NT2/D1 (cell line): ENCODE measurements around the gene LRMDA.

Experiments
- DNase-seq: peaks from one replicate; pipeline ENCODE4 v3.0.0-alpha.2; 2011; ENCODE audit warnings: low read depth, low spot score
- H3K27me3 ChIP-seq: 2 replicates; pipeline ENCODE4 v1.6.0; 2011; ENCODE audit warnings: mild to moderate bottlenecking; ENCODE audit not compliant: insufficient read length, insufficient read depth
- H3K36me3 ChIP-seq: 2 replicates; pipeline ENCODE4 v1.6.1; 2011; ENCODE audit warnings: mild to moderate bottlenecking, low read length, mixed read lengths; ENCODE audit not compliant: insufficient read depth, insufficient read length
- H3K4me1 ChIP-seq: 2 replicates; pipeline ENCODE4 v1.5.1; 2011; ENCODE audit not compliant: insufficient read depth, insufficient read length
- H3K4me3 ChIP-seq: 2 replicates; pipeline ENCODE4 v1.5.1; 2011; ENCODE audit warnings: low read depth; ENCODE audit not compliant: insufficient read length
- H3K9ac ChIP-seq: 2 replicates; pipeline ENCODE4 v1.6.0; 2011; ENCODE audit warnings: low read depth; ENCODE audit not compliant: insufficient read length
- H3K9me3 ChIP-seq: 2 replicates; pipeline ENCODE4 v1.5.1; 2011; ENCODE audit warnings: mild to moderate bottlenecking, low read length; ENCODE audit not compliant: insufficient read depth
- SUZ12 ChIP-seq: IDR thresholded peaks from 2 replicates; pipeline ENCODE4 v1.6.1; 2011; ENCODE audit not compliant: insufficient read length, insufficient read depth; ENCODE audit errors: extremely low read depth
- YY1 ChIP-seq: IDR thresholded peaks from 2 replicates; pipeline ENCODE4 v1.6.1; 2011; ENCODE audit not compliant: insufficient read length, insufficient read depth
- ZNF274 ChIP-seq: IDR thresholded peaks from 2 replicates; pipeline ENCODE4 v1.6.1; 2011; ENCODE audit warnings: mild to moderate bottlenecking, low read depth, low read length

Gene LRMDA

GRCh38 chr10:75999515-76000209 lies 568.2 kb downstream of the LRMDA start:
- H3K36me3 ChIP-seq = no peaks in the 10 kb centered on the region
- no peak overlapping the region for H3K9ac ChIP-seq
- H3K9me3 ChIP-seq = no peaks in the 10 kb centered on the region
- no peaks in the 10 kb centered on the region for H3K4me1 ChIP-seq
- DNase-seq = no peak
- no peaks in the 10 kb centered on the region for H3K27me3 ChIP-seq
- TF ChIP-seq ZNF274 (no peak), SUZ12 (no peak), YY1 (no peak)
- H3K4me3 ChIP-seq = no peak overlapping the region

GRCh38 chr10:76000550-76000949 lies 569.1 kb downstream of the LRMDA start:
- H3K9ac ChIP-seq = no peak overlapping the region
- no peaks in the 10 kb centered on the region for H3K9me3 ChIP-seq
- H3K36me3 ChIP-seq = no peaks in the 10 kb centered on the region
- TF ChIP-seq YY1 = no peak
- no peak for TF ChIP-seq SUZ12
- H3K27me3 ChIP-seq = no peaks in the 10 kb centered on the region
- no peak for DNase-seq
- H3K4me1 ChIP-seq = no peaks in the 10 kb centered on the region
- no peak overlapping the region for H3K4me3 ChIP-seq

GRCh38 chr10:76001019-76001418 lies 569.6 kb downstream of the LRMDA start:
- no peaks in the 10 kb centered on the region for H3K4me1 ChIP-seq
- no peak overlapping the region for H3K9ac ChIP-seq
- H3K9me3 ChIP-seq = no peaks in the 10 kb centered on the region
- H3K27me3 ChIP-seq = no peaks in the 10 kb centered on the region
- no peaks in the 10 kb centered on the region for H3K36me3 ChIP-seq
- TF ChIP-seq ZNF274 (no peak), YY1 (no peak), SUZ12 (no peak)
- no peak overlapping the region for H3K4me3 ChIP-seq
- no peak for DNase-seq

GRCh38 chr10:76001461-76001860 lies 570.0 kb downstream of the LRMDA start:
- H3K36me3 ChIP-seq = no peaks in the 10 kb centered on the region
- no peak for DNase-seq
- H3K4me1 ChIP-seq = no peaks in the 10 kb centered on the region
- H3K27me3 ChIP-seq = no peaks in the 10 kb centered on the region
- no peak for TF ChIP-seq YY1
- TF ChIP-seq SUZ12 = no peak
- TF ChIP-seq ZNF274 = no peak
- H3K4me3 ChIP-seq = no peak overlapping the region
- H3K9me3 ChIP-seq = no peaks in the 10 kb centered on the region
- no peak overlapping the region for H3K9ac ChIP-seq

- Histone ChIP-seq H3K9me3 (no peaks in the 10 kb centered on the region), H3K9ac (no peak overlapping the region), H3K27me3 (no peaks in the 10 kb centered on the region), H3K4me1 (no peaks in the 10 kb centered on the region), H3K4me3 (no peak overlapping the region), H3K36me3 (no peaks in the 10 kb centered on the region)
- TF ChIP-seq YY1 = no peak
- TF ChIP-seq ZNF274 = no peak
- TF ChIP-seq SUZ12 = no peak
- DNase-seq = no peak
Observed at GRCh38 chr10:76002262-76002854, 570.9 kb downstream of the LRMDA start.

- TF ChIP-seq ZNF274 = no peak
- no peak for TF ChIP-seq SUZ12
- no peak for TF ChIP-seq YY1
- DNase-seq = no peak
- no peaks in the 10 kb centered on the region for H3K9me3 ChIP-seq
- H3K27me3 ChIP-seq = no peaks in the 10 kb centered on the region
- H3K36me3 ChIP-seq = no peaks in the 10 kb centered on the region
- no peak overlapping the region for H3K9ac ChIP-seq
- H3K4me1 ChIP-seq = peaks cover 2% of the 10 kb centered on the region
- H3K4me3 ChIP-seq = no peak overlapping the region
Observed at GRCh38 chr10:76007667-76008181, 576.3 kb downstream of the LRMDA start.

GRCh38 chr10:76009531-76009930 lies 578.1 kb downstream of the LRMDA start:
- no peaks in the 10 kb centered on the region for H3K27me3 ChIP-seq
- no peak overlapping the region for H3K9ac ChIP-seq
- no peak for TF ChIP-seq SUZ12
- TF ChIP-seq ZNF274 = no peak
- TF ChIP-seq YY1 = no peak
- no peak for DNase-seq
- H3K4me3 ChIP-seq = no peak overlapping the region
- no peaks in the 10 kb centered on the region for H3K36me3 ChIP-seq
- no peaks in the 10 kb centered on the region for H3K9me3 ChIP-seq
- H3K4me1 ChIP-seq = peaks cover 2% of the 10 kb centered on the region
